Retinal pigment epithelial cell (primary cell): ENCODE measurements around the gene USE1.

Experiments
- DNase-seq: peaks from one replicate; pipeline ENCODE4 v3.0.0-alpha.2; 2010; ENCODE audit warnings: low read depth
- H3K4me3 ChIP-seq: 2 replicates; pipeline ENCODE4 v1.5.1; 2011; ENCODE audit warnings: mild to moderate bottlenecking, low read length, control low read depth, moderate library complexity
- TF ChIP-seq, protein P1 (sequence below): conservative IDR thresholded peaks from 2 replicates; pipeline ENCODE4 v1.5.1; 2011; ENCODE audit warnings: low read depth, low read length, control low read depth, inconsistent platforms

USE1 gene

DNA sequence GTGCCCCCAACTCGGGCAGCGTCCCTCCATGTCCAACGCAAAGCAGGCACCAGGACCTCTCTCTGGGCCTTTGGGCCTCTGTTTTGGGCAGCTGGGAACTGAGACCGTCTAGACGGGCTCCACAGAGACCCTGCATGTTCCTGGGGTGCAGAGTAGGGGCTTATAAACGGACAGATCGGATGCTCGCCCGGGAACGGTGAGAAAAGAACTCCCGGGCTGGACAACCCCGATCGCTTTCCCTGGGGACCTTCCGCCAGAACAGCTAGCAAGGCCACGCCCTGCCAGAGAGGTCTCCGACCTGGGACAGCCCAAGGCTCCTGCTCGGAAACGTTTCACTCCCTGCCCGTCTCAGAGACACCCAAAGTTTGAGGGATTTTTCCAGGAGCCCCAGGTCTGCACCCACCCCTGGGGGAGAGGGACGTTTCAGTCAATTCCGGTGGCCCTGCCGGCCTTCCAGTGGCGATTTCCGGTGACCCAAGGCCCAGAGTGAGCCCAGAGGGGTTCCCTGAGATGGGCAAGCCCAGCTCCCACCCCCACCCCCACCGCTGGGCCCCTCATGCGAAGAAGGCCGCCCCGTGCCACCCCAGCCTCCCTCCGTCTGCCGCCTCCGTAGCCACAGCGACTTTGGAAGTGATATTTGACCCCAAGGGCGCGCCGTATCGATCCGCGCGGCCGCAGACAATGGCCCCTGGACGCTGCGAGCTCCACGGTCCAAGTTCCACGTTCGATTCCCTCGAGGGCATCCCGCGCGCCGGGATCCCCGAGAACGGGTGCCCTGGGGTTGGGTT, 28.9 kb downstream of the USE1 start:
- TF ChIP-seq, protein P1, sequence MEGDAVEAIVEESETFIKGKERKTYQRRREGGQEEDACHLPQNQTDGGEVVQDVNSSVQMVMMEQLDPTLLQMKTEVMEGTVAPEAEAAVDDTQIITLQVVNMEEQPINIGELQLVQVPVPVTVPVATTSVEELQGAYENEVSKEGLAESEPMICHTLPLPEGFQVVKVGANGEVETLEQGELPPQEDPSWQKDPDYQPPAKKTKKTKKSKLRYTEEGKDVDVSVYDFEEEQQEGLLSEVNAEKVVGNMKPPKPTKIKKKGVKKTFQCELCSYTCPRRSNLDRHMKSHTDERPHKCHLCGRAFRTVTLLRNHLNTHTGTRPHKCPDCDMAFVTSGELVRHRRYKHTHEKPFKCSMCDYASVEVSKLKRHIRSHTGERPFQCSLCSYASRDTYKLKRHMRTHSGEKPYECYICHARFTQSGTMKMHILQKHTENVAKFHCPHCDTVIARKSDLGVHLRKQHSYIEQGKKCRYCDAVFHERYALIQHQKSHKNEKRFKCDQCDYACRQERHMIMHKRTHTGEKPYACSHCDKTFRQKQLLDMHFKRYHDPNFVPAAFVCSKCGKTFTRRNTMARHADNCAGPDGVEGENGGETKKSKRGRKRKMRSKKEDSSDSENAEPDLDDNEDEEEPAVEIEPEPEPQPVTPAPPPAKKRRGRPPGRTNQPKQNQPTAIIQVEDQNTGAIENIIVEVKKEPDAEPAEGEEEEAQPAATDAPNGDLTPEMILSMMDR = no peak
- no peak for DNase-seq
- peak overlapping the region; percentile 65 for H3K4me3 ChIP-seq

DNA sequence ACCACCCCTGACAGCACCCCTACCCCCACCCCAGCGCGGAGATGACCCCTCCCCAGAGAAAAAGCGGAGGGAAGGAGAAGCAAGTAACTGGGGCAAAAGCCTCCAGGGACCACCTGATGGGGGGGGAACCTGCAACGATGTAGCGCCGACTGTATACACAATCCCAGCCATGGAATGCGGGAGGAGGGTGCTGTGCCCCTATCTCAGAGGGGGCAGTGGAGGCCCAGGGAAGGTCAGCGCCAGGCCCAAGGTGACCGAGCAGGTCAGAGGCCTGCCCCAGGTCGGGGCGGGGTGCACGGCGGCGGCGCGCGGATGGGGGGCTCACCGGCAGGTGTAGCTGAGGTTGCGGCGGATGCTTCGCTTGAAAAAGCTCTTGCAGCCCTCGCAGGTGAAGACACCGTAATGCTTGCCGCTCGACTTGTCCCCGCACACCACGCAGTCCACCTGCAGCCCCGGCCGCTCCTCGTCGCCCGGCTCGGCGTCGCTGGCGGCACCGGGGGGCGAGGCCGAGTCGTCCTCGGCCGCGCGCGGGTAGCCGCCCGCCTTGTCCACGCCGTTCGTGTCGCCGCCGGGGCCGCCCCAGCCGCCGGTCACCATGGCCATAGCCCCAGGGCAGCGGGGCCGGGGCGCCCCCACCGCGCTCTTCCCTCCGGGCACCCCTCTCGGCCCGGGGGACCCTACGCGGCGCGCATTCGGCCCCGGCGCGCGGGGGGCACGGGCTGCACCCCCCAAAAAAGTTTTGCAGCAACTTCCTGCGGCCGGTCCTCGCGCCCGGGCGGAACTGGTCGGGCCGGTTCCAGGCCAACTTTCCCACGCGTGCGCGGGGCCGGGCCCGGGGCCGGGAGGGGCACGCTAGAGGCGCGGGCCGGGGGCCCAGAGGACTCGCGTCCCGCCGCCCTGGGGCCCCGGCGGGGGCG, 29.7 kb downstream of the USE1 start:
- peak overlapping the region; percentile 65 for H3K4me3 ChIP-seq
- no peak for DNase-seq

DNA sequence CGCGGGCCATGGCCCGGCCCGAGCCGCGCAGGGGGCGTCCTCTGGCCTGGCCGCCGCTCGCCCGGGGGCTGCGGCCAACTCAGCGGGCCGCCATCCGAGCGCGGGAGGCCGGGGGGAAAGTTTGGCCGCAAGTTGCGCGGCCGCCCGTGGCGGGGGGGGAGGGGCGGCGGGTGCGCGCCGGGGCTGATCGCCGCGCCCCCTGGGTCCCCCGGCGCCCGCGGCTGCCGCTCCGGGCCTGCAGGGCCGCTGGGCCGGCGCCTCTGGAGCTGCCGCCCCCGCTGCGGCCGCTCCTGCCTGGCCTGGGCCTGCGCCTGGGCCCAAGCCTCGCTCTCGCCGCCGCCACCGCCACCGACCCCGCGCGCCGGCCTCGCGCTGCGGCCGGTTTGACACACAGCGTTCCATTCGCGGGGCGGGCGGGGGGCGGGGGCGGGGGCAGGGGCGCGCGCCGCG, 30.4 kb downstream of the USE1 start, which contains the start of gene NR2F6:
NR2F6 (minus strand) TSS at position 385 of the 450 bp plus-strand sequence. CDS start 699 bp downstream, outside the sequence.
- TF ChIP-seq, protein P1 = no peak
- peak within 1 kb of the TSS; percentile 65 for H3K4me3 ChIP-seq
- no peak for DNase-seq

More for the DNA sequence above, 29.7 kb downstream of the USE1 start:
- TF ChIP-seq, protein P1 = no peak

DNA sequence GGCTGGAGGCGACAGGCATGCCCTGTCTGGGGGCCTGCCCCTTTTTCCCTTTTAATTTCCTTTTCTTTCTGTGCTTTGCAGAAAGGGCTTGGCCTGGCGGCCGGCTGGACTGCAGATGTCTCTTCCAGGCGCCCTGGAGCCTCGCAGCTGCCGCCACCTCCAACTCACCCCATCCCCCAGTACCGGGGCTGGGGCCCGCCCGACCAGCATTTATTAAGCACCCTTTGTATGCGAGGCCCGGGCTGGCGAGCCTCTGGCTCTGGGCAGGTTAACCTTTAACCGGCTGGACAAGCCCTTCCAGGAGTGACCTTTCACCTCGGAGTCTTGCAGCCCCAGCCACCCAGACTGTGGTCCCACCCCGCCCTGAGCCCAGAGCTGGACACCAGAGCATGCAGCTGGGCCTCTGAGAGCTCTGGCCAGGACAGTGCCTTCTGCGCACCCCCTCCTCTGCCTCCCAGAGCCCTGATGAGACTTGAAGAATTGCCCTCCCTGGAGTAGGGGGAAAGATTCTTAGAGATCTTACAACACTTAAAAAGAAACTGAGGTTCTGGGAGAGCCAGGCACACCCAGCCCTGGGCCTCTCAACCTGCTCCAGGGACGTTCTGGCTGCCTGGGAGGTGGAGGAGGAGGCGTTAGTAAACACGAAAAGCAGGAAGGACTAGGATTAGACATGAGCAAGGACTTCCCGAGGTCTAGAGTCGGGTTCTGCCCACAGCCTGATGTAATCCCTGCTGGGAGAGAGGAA, 31.7 kb downstream of the USE1 start:
- TF ChIP-seq, protein P1 = no peak
- DNase-seq = no peak

DNA sequence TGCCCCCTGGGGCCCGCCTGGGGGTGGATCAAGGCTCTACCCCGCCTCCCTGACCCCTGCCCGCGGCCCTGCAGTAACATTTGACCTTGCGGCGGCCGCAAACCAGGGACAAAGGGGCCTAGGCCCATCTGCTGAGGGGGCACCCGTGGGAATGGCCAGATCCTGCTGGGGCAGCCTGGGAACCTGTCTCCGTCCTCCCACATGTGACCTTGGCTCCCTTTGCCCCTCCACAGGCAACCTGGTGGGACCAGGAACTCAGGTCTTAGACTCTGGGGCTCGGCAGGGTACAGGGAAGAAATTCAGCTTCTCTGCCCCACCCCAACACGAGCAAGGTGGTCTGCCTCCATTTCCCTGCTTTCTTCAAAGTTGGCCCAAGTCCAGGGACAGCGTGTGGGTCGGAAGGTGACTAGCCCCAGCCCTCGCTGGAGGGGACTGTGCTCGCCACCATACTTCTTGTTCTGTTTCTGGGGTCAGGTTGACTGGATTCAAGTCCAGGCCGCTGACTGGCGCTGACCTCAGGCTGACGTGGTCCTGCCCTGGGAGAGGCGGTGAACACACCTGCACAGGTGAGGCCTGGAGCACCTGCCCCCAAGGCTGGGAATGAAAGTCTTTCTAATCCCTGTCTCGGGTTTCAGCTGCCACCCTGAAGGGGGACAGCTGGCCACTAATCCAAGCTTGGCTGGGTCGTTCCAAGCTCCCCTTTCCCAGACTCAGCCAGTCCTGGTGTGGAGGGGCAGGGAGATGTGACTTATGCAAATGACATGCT, 33.0 kb downstream of the USE1 start:
- TF ChIP-seq, protein P1 = no peak
- DNase-seq = no peak
- no peak overlapping the region for H3K4me3 ChIP-seq

More for the DNA sequence above, 31.7 kb downstream of the USE1 start:
- peak overlapping the region; percentile 52 for H3K4me3 ChIP-seq
